GM21528 (cell line): ENCODE results near the gene PCDHGA9.

Source experiments
- ATAC-seq: cut with Tn5 transposase; IDR thresholded peaks from one replicate; pipeline ENCODE4 v1.9.1; 2021; ENCODE audit warnings: mild to moderate bottlenecking, moderate library complexity; ENCODE audit not compliant: unreplicated experiment, low FRiP score

Gene PCDHGA9

GRCh38 chr5:141440341-141440740, 37.8 kb downstream of the PCDHGA9 start:
- no peak for ATAC-seq

- no peak for ATAC-seq
Measured at GRCh38 chr5:141441571-141442170, 39.1 kb downstream of the PCDHGA9 start.
